HL-60/S4 treated with retinoic acid at 250 ng/mL for 4 days and 3 days (cell line): ENCODE measurements around the gene BICD2.

Source experiments
- in situ Hi-C: fragments of 300-500 bp; cut with MboI; formaldehyde crosslinking; loops from 2 replicates; pipeline ENCODE4 v1.7.0; 2022; ENCODE audit warnings: low sequenced_read_pairs

Gene BICD2

GRCh38 chr9:92728831-92729734 lies 35.5 kb downstream of the BICD2 start:
- in situ Hi-C loops, result no loop called here

- in situ Hi-C loops, result no loop called here
These were observed 36.6 kb downstream of the BICD2 start for GRCh38 chr9:92727716-92728700.

DNA sequence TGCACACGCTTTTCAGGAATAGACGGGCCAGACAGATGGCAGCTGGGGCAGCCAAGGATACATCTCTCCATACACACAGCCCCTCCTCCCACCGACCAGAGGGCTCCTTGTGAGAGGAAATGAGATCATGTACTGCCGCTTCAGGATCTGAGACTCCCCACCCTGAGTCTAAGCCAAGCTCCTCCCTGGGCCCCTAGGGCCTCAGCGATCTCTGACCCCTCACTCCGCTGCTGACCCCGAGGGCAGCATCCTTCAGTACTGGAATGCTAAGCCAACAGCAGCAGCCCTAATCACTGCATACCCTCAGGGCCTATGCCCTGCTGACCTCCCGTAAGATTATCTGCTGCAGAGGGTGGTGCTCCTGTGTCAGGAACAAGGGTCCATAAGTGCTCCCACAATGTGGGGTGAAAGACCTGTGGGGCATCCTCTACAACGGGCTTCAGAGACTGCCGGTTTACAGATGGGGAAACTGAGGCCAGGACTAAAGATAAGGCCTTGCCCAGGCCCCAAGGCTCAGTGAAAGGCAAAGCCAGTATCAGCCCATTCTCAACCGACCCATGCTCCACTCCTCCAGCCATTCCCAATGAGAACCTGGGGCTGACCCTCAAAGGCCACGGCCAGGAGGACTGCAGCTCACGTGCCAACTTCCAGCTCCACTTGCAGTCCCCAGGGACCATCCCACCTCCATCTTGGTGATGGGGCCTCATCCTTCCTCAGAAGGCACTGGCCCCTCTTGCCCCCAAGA lies 37.5 kb downstream of the BICD2 start:
- in situ Hi-C loops, result no loop called here

DNA sequence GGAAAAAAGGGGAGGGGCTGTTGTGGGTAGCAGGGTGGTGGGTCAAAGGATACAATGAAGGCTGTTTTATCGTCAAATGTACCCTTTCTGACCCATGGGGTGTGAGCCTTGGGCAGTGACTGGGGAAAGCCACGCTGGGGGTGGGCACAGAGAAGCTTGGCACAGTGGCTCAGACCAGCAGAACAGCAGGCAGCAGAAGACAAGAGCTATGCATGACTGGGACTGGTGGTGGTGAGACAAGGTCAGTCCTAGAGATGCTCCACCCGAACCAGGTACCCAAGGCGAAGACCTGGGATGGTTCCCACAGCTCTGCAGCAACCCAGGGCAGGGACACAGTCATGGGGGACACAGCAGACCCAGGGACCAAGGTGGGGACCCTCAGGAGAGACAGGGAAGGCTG lies 38.3 kb downstream of the BICD2 start:
- in situ Hi-C loops, result no loop called here

GRCh38 chr9:92725766-92726165 lies 38.9 kb downstream of the BICD2 start:
- in situ Hi-C loops, result no loop called here

GRCh38 chr9:92725266-92725545 lies 39.4 kb downstream of the BICD2 start:
- in situ Hi-C loops, result no loop called here

GRCh38 chr9:92724528-92725265 lies 39.9 kb downstream of the BICD2 start:
- in situ Hi-C loops, result no loop called here

DNA sequence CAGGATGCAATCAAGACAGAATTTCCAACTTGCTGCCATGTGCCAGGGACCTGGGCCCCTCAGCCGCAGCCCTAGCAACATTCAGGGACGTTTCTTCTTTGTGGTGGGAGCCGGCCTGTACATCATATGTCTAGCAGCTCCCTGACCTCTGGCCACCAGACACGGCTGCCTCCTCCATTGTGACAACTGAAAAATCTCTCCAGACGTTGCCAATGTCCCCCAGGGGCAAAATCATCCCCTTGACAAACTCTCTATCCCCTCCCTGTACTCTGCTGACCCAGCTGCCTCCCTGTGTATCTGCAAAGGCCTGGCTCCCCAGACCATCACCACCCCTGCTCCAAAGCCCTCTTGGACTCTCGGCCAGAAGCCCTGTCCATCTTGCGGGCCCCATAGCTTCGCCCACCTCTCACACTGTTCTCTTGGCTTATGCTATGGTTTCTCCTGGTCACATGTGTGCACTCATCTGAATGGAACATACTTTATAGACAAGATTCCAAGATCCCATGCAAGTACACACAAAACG lies 40.8 kb downstream of the BICD2 start:
- in situ Hi-C loops, result no loop called here

DNA sequence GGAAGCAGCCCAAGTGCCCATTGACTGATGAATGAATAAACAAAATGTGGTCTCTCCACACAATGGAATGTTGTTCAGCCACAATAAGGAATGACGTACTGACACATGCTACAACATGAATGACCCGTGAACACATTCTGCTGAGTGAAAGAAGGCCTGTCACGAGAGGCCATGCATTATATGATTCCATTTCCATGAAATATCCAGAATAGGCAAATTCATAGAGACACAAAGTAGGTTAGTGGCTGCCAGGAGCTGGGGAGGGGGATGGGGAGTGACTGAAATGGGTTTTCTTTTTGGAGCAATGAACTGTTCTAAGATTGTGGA lies 41.4 kb downstream of the BICD2 start:
- in situ Hi-C loops, result no loop called here

GRCh38 chr9:92722386-92723298 lies 42.0 kb downstream of the BICD2 start:
- in situ Hi-C loops, result no loop called here

GRCh38 chr9:92721548-92721947 lies 43.1 kb downstream of the BICD2 start:
- in situ Hi-C loops, result no loop called here

GRCh38 chr9:92720807-92721535 lies 43.7 kb downstream of the BICD2 start:
- in situ Hi-C loops, result no loop called here

DNA sequence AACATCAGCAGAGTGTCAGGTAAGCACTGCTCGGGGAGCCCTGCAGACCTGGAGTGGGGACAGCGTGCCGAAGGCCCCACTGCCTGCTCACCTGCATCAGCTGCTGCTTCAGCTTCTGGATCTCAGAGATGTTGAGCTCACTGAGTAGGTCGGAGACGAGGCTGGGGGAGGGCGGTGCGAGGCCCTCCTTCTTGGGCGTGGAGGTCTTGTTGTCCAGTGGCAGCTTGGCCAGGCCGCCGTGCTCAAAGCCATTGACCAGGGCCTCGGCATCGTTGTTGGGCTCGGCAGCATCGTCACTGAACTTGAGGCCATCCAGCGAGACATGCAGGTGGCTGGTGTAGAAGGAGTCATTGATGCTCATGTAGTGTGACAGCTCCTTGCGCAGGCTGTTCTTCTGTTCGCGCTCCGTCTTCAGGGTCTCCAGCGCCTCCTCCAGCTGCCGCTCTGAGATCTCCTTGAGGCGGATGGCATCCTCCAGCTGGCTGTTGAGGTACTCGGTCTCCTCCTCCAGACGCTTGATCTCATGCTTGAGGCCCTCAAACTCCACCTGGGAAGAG lies 44.3 kb downstream of the BICD2 start:
- in situ Hi-C loops, result no loop called here

- in situ Hi-C loops, result loop anchor here (5.0 kb wide), 1 partner anchor 73 kb away; no protein-coding TSS in a partner anchor
These were observed 45.5 kb downstream of the BICD2 start for GRCh38 chr9:92719028-92719647.

DNA sequence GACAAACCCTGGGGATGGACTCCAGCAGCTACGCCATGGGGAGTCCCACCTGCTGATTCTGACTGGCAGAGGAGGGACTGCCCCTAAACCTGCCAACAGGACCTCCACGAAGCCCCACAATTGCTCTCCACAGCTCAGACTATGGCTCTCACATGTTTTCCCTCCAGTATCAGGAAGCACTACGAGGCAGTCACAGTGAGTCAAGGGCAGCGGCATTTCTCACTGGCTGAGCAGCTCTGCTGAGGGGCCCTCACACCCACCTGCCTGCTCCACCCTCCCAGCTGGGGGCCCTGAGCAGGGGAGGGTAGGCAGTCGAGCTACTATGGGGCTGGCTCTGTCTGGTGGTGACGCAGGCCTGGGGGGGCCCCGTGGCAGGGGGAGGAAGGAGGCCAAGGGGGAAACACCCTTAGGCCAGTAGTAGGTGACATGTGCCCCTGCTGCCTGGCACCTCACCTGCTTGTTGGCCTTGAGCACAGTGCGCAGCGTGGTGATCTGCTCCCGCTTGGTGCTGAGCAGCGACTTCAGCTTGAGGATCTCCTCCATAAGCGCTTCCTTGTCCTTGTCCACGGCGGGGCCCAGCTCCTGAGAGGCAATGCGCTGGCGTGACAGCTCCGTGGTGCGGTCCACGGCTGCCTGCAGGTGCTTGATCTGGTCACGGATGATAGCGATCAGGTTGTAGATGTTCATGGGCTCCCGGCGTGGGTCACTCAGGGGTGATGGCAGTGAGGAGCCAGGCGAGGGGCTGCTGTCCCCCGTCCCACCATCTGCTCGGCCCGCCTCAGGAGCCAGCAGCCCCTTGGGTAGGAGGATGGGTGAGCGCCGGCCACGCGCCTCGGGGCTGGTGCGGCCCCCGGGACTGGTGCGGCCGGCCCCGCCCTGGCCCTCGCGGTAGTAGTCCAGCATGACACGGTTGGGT lies 46.3 kb downstream of the BICD2 start:
- in situ Hi-C loops, result loop anchor here (5.0 kb wide), 1 partner anchor 74 kb away; no protein-coding TSS in a partner anchor

DNA sequence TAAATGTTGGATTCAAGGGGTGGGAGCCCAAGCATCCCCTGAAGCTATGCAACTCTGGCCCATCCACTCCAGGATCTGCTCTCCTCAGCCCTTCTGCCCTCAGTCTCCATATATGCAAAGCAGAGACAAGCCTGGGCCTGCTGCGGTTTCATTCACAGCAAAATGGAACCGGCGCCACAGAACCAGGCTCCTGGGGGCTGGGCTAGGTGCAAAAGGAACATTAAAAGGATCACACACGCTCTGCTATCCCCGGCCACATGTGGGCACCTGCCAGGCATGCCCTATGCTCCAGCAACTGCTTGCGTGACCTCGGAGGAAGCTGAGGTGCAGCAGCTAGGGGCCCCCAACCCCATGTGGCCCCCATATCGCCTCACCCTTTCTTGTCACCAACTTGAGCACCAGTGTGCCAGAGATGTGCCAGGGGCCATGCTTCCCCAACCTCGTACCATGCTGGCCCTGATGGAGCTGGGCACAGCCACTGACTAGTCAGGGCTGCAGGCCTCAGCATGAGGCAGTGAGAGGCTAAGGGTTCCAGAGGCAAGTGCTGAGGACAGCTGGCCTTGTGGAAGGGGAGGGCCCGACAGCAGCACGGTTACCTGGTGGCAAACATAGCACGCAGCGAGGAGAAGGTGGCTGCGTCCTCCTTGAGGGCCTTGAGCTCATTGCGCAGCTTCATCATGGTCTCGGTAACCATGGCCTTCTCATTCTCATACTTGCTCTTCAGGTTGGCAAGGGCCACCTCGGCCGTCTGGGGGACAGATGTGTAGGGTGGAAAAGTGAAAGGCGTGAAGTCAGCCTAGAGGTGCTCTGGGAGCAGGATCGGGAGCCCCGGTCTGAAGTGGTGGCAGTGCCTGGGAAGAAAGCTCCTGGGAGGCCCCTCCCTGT lies 47.2 kb downstream of the BICD2 start:
- in situ Hi-C loops, result loop anchor here (5.0 kb wide), 1 partner anchor 75 kb away; no protein-coding TSS in a partner anchor
